UCSD-AML1 (cell line): ENCODE measurements around the gene USP16.

Source experiments
- DNase-seq: peaks from one replicate; lab custom pipeline; 2025; ENCODE audit not compliant: unreplicated experiment; lab: John Stamatoyannopoulos, UW

The USP16 gene

GRCh38 chr21:29033301-29033700, 8.8 kb downstream of the USP16 start:
- no peak for DNase-seq

GRCh38 chr21:29033871-29034270, 9.4 kb downstream of the USP16 start:
- no peak for DNase-seq

DNA sequence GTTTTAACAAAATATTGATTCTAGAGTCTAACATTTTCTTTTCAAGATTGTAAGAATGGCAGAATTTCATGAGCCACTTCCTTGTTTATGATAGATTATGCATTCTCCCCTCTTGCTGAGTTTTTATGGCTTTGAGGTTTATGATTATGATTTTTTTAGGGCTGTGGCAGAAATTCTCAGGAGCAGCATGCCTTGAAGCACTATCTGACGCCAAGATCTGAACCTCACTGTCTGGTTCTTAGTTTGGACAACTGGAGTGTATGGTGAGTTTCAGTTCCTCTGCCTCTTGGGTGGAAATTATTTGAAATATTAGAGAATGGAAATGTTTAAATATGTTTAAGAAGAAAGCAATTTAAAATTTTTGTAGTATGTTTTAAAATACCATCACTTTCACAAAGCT, 10.2 kb downstream of the USP16 start:
- DNase-seq, result no peak

DNA sequence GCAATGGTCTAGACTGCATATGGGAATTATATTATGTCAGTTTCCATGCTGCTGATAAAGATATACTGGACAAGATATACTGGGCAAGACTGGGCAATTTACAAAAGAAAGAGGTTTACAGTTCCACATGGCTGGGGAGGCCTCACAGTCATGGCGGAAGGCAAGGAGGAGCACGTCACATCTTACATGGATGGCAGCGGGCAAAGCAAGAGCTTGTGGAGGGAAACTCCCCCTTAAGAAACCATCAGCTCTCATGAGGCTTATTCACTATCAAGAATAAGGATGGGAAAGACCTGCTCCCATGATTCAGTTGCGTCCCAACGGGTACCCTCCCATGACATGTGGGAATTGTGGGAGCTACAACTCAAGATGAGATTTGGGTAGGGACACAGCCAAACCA, 27.8 kb downstream of the USP16 start:
- no peak for DNase-seq

GRCh38 chr21:29053011-29053553, 28.6 kb downstream of the USP16 start:
- DNase-seq, result no peak

DNA sequence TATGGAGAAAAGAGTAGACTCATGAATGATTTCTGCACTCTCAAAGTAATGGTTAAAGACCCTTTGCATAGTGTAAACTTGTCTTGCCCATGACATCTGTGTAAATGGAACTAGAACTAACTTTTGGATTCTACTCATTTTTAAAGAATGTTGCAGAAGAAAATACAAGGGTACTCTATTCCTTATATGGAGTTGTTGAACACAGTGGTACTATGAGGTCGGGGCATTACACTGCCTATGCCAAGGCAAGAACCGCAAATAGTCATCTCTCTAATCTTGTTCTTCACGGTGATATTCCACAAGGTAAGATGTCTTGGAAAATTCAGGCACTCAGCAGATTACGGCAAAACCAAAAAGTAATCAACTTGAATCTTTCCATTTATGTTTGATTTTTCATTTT, 29.2 kb downstream of the USP16 start:
- no peak for DNase-seq

DNA sequence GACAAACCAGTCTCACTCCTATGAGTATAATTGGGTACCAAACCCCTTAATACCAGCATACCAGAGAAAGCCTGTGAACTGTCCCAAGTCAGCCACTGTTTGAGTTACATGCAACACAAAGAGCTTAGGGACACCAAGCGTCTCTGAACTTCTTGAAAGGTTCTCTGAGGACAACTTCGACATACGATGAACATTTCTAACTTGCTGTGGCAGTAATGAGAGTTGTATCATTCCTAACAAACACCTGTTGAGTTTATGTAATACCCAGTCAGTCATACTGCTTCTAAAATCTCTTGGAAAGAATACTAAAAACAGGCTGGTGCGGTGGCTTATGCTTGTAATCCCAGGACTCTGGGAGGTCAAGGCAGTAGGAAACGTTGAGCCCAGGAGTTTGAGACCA, 30.6 kb downstream of the USP16 start:
- DNase-seq, result no peak

GRCh38 chr21:29056005-29056404, 31.5 kb downstream of the USP16 start:
- DNase-seq, result no peak

DNA sequence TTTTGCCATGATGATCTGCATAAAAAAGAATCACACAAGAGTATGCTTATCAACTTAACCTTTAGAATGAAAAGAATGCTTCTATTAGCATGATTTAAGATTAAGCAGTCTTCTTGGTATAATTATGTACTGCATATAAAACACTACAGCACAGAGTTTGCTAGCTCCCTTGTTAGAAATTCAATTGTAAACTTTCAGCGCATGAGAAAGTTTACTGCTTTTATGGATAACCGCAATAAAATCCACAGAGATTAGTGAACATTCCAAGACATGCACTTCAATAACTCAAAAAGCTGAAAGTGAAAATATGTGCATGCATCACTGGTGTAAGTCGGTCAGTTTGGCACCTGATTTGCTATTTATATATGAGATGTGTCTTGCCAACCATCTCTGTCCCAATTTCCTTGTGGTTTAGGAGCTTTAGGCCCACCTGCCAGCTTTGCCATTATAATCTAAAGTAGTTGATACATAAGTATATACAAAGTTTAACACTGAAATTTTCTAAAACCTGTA, 32.1 kb downstream of the USP16 start:
- DNase-seq, result no peak

- DNase-seq, result no peak
Measured at GRCh38 chr21:29064850-29065481, 40.5 kb downstream of the USP16 start.

- DNase-seq, result no peak
Measured at GRCh38 chr21:29072873-29073221, 48.4 kb downstream of the USP16 start.

DNA sequence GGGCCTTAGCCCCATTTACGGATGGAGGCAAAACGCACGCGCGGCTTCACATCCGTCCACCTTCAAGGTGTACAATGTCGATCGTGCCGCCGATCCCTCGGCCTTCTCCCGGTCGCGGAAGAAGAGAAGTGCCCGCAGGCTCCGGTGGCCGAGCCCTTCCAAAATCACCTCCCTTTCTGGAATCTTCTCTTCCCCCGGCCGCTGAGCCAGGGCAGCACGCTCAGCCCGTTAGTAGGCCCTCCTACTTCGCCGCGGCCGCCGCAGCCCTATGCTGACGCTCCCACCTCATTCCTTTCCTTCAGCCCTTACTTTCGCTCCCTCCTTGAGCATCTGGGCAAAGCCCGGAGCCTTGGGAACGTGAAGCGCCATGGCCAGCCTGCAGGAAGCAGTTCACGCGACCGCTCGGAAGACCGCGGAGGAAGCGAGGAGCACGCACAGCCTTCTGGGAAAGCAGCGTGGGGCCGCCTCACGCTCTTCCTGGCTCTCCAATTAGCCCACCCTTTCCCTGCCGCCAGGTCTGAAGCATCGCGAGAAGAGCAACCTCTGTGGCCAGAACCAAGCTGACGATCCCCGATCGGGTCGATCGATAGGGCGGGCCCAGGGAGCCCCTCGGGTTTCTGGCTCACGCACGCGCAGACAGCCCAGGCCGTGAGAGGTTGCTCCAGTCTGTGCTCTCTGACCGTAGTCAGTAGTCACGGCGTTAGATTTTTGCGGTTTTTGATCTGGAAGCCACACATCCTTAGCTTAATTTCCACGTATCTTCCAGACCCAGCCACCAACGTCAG, 48.9 kb downstream of the USP16 start, which contains the start of gene CCT8:
Gene CCT8, minus strand, starts transcription at position 427 of the 785 bp plus-strand sequence. Its CDS starts 58 bp downstream, at position 369.
- DNase-seq, result peak; percentile 98

- no peak for DNase-seq
Measured at GRCh38 chr21:29074007-29074376, 49.5 kb downstream of the USP16 start.

GRCh38 chr21:29074783-29075182, 50.3 kb downstream of the USP16 start:
- DNase-seq, result peak; percentile 13

- no peak for DNase-seq
Measured at GRCh38 chr21:29075706-29076466, 51.4 kb downstream of the USP16 start.

DNA sequence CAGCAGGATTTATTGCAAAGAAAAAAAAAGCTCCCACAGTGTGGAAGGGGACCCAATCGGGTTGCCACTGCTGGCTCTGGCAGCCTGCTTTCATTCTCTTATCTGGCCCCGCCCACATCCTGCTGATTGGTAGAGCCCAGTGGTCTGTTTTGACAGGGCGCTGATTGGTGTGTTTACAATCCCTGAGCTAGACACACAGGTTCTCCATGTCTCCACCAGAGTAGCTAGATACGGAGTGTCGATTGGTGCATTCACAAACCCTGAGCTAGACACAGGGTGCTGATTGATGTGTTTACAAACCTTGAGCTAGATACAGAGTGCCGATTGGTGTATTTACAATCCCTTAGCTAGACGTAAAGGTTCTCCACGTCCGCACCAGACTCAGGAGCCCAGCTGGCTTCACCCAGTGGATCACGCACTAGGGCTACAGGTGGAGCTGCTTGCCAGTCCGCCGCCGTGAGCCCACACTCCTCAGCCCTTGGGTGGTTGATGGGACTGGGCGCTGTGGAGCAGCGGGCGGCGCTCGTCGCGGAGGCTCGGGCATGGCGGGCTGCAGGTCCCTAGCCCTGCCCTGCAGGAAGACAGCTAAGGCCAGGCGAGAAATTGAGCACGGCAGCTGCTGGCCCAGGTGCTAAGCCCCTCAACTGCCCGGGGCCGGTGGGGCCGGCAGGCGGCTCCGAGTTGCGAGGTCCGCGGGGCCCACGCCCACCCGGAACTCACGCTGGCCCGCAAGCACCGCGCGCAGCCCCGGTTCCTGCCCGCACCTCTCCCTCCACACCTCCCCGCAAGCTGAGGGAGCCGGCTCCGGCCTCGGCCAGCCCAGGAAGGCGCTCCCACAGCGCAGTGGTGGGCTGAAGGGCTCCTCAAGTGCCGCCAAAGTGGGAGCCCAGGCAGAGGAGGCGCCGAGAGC, 52.5 kb downstream of the USP16 start:
- DNase-seq, result peak; percentile 56

- DNase-seq, result peak; percentile 16
Measured at GRCh38 chr21:29077651-29078090, 53.2 kb downstream of the USP16 start.

GRCh38 chr21:29078869-29079767, 54.6 kb downstream of the USP16 start:
- peak; percentile 51 for DNase-seq

- peak; percentile 21 for DNase-seq
Measured at GRCh38 chr21:29080454-29080941, 56.0 kb downstream of the USP16 start.
